ENCODE results near the gene CGB3.
"Not testable (repeated sequence)": the region's sequence is repeated elsewhere in the genome, so short reads cannot be mapped to it uniquely, and the experiment has no call there.

DNA sequence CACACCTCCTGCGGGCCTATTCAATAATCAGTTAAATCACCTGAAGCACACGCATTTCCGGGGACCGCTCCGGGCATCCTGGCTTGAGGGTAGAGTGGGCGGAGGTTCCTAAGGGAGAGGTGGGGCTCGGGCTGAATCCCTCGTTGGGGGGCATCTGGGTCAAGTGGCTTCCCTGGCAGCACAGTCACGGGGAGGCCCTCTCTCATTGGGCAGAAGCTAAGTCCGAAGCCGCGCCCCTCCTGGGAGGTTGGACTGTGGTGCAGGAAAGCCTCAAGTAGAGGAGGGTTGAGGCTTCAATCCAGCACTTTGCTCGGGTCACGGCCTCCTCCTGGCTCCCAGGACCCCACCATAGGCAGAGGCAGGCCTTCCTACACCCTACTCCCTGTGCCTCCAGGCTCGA lies 19.4 kb upstream of the CGB3 start, which contains the start of gene CGB5:
- TF ChIP-seq ZNF214 (tag by site-specific recombination; IDR thresholded peaks at IDR 0.05; ENCODE audit: borderline replicate concordance); ZNF768 (tag by site-specific recombination; IDR thresholded peaks at IDR 0.05); ZNF114 (tag by site-specific recombination; IDR thresholded peaks at IDR 0.05); ZNF510 (tag by site-specific recombination; IDR thresholded peaks at IDR 0.05; ENCODE audit: insufficient replicate concordance); ZNF274 (IDR thresholded peaks at IDR 0.05; ENCODE audit: low read length); ZNF274 (tag by site-specific recombination; IDR thresholded peaks at IDR 0.05; ENCODE audit: borderline replicate concordance); ZBTB20 (tag by site-specific recombination; IDR thresholded peaks at IDR 0.05): not testable (repeated sequence)
- TF ChIP-seq, protein P1, sequence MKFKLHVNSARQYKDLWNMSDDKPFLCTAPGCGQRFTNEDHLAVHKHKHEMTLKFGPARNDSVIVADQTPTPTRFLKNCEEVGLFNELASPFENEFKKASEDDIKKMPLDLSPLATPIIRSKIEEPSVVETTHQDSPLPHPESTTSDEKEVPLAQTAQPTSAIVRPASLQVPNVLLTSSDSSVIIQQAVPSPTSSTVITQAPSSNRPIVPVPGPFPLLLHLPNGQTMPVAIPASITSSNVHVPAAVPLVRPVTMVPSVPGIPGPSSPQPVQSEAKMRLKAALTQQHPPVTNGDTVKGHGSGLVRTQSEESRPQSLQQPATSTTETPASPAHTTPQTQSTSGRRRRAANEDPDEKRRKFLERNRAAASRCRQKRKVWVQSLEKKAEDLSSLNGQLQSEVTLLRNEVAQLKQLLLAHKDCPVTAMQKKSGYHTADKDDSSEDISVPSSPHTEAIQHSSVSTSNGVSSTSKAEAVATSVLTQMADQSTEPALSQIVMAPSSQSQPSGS (tag by site-specific recombination; IDR thresholded peaks at IDR 0.05; ENCODE audit: low read depth): not testable (repeated sequence)
- TF ChIP-seq, protein P2, sequence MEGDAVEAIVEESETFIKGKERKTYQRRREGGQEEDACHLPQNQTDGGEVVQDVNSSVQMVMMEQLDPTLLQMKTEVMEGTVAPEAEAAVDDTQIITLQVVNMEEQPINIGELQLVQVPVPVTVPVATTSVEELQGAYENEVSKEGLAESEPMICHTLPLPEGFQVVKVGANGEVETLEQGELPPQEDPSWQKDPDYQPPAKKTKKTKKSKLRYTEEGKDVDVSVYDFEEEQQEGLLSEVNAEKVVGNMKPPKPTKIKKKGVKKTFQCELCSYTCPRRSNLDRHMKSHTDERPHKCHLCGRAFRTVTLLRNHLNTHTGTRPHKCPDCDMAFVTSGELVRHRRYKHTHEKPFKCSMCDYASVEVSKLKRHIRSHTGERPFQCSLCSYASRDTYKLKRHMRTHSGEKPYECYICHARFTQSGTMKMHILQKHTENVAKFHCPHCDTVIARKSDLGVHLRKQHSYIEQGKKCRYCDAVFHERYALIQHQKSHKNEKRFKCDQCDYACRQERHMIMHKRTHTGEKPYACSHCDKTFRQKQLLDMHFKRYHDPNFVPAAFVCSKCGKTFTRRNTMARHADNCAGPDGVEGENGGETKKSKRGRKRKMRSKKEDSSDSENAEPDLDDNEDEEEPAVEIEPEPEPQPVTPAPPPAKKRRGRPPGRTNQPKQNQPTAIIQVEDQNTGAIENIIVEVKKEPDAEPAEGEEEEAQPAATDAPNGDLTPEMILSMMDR (tag by site-specific recombination; IDR thresholded peaks at IDR 0.05): not testable (repeated sequence)

All from HEK293 (cell line).